Adrenal gland (tissue), 5 donors: ENCODE measurements around the gene NOTCH3.

Experiments
- CTCF ChIP-seq, 6 experiments: fragments of 450-650 bp in 4 of 6; fragments of 200-600 bp in 2 of 6; sonication (generic) in 1 of 6; IDR thresholded peaks; 1 replicate in 5 of 6; 2 replicates in 1 of 6; pipeline versions ENCODE4 v1.5.1 to v1.8.0; 2016 to 2021; ENCODE audit warnings: antibody characterized with exemption in 6 of 6, mild to moderate bottlenecking in 2 of 6, moderate library complexity in 1 of 6
- POLR2A ChIP-seq, 2 donors: fragments of 450-650 bp; IDR thresholded peaks; one replicate each; pipeline ENCODE4 v1.6.1; 2017; ENCODE audit warnings: antibody characterized with exemption in 2 of 2, mild to moderate bottlenecking in 2 of 2, moderate library complexity in 1 of 2
- donor health status: DM: no; HTN: no; CAD: no.

DNA sequence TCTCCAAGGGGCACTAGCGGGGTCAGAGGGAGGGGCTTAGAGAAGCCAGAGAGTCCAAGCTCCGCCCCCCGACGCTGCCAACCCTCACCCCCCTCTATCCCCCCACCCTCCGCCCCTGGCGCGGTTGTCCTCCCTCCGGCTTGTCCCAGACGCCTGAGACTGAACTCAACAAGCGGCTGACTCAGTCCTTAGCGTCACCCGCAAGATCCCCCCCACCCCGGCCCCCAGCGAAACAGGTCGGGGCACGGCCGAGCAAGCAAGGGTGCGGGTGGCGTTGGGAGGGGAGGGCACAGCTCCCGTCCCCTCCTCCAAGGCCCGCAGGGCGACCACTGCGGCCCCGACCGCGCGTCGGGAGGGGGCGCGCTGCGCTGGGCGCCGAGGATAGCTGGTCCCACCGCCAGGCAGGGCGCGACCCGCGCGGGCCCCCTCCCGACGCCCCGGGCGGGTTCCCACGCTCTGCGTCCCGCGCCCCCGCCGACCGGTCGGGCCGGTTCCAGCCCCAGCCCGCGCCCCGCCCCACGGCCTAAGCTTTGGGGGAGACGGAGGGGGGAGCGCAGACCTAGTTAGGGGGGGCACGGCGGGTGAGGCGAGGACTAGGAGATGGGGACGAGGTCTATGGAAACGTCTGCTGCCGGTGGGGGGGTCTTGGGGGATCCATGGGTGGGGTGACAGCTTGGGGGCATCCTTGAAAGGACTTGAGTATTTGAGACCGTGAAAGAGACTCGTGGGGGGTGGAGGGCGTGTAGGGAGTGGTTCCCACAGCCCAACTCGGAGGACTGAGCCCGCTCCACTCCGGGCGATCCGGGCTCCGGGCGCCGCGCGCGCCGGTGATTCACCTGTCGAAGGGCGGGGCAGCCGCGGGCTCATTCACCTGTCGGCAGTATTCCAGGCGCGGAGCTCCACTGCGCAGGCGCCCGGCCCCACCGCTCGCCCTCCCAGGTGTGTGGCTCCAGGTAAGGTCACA lies 5.1 kb downstream of the NOTCH3 start:
- TF ChIP-seq CTCF (IDR thresholded peaks at IDR 0.05), result no peak
- TF ChIP-seq POLR2A (IDR thresholded peaks at IDR 0.05), result no peak
